Uterus (tissue), 2 donors: ENCODE measurements around the gene USB1.

Experiments used
- POLR2A ChIP-seq, 2 donors: fragments of 450-650 bp; IDR thresholded peaks; one replicate each; pipeline ENCODE4 v1.6.1; 2016; ENCODE audit warnings: antibody characterized with exemption in 2 of 2, mild to moderate bottlenecking in 1 of 2, moderate library complexity in 1 of 2
- TF ChIP-seq, protein P1 (sequence below), 4 experiments: fragments of 200-600 bp in 2 of 4; fragments of 450-650 bp in 2 of 4; sonication (generic) in 2 of 4; IDR thresholded peaks; one replicate each; pipeline ENCODE4 v1.5.1; 2016 to 2019; ENCODE audit warnings: antibody characterized with exemption in 4 of 4, mild to moderate bottlenecking in 2 of 4, moderate library complexity in 1 of 4

DNA sequence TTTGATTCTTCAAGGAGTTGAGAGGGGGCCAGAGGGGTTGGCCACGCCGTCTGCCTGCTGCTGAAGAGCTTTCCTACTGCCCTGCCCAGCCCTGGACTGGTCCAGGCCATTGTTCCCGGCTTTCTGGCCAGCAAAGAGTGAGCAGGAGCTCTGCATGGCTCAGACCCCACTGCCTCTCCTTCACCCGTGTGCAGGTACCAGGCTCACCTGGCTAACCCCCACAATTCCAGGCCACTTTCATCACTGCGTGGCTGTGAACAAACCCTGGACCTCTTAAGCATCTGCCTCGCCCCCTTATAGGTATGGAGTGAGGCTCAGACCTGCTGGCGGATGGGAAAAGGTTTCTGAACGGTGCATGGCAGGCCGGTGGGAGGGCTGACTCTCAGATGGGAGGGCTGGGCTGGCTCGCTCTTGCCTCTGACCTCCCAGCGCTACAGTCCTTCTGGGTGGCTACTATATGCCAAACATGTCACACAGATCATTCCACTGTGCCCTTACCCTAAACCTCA is 9.6 kb upstream of the USB1 start:
- no peak for TF ChIP-seq POLR2A (IDR thresholded peaks at IDR 0.05)
- TF ChIP-seq, protein P1, sequence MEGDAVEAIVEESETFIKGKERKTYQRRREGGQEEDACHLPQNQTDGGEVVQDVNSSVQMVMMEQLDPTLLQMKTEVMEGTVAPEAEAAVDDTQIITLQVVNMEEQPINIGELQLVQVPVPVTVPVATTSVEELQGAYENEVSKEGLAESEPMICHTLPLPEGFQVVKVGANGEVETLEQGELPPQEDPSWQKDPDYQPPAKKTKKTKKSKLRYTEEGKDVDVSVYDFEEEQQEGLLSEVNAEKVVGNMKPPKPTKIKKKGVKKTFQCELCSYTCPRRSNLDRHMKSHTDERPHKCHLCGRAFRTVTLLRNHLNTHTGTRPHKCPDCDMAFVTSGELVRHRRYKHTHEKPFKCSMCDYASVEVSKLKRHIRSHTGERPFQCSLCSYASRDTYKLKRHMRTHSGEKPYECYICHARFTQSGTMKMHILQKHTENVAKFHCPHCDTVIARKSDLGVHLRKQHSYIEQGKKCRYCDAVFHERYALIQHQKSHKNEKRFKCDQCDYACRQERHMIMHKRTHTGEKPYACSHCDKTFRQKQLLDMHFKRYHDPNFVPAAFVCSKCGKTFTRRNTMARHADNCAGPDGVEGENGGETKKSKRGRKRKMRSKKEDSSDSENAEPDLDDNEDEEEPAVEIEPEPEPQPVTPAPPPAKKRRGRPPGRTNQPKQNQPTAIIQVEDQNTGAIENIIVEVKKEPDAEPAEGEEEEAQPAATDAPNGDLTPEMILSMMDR (IDR thresholded peaks at IDR 0.05) = no peak
